ENCODE results near the gene EDN2.

DNA sequence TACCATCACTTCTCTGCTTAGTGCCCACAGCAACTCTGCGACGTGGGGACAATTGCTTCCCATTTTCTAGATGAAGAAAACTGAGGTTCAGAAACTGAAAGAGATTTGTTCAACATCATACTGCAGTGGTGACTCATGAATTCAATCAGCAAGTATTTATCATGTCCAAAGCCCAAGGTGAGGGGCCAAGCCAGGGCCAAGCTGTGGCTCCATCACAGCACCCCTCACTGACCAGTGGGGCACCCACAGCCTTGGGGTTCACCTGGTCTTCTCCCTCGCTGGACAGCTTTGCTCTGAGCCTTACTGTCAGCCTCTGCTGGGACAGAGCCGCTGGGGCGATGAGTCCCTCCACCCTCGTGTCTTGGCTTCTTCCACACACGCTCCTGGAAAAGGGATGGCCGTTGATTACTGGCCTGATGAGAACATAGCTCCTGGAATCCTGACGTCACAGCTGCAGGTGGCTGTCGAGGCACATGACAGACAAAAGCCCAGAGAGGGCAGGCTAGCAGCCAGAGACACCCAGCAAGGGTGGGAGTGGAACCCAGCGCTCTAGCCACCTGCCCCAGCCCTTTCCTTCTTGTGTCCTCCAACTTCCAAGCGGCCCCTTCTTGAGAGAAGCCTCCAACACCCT is 6.2 kb downstream of the EDN2 start:
- TF ChIP-seq, protein P1, sequence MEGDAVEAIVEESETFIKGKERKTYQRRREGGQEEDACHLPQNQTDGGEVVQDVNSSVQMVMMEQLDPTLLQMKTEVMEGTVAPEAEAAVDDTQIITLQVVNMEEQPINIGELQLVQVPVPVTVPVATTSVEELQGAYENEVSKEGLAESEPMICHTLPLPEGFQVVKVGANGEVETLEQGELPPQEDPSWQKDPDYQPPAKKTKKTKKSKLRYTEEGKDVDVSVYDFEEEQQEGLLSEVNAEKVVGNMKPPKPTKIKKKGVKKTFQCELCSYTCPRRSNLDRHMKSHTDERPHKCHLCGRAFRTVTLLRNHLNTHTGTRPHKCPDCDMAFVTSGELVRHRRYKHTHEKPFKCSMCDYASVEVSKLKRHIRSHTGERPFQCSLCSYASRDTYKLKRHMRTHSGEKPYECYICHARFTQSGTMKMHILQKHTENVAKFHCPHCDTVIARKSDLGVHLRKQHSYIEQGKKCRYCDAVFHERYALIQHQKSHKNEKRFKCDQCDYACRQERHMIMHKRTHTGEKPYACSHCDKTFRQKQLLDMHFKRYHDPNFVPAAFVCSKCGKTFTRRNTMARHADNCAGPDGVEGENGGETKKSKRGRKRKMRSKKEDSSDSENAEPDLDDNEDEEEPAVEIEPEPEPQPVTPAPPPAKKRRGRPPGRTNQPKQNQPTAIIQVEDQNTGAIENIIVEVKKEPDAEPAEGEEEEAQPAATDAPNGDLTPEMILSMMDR (conservative IDR thresholded peaks at IDR 0.05 in 1 of 2, IDR thresholded peaks at IDR 0.05 in 1 of 2; ENCODE audit: extremely low read depth in 1 of 2, insufficient read depth in 1 of 2, low read depth in 1 of 2, low read length in 2 of 2) = no peak
- TF ChIP-seq EZH2 (IDR thresholded peaks at IDR 0.05; ENCODE audit: borderline replicate concordance, low read length) = no peak

Data from mammary epithelial cell (primary cell).